PC-3 (cell line): Measurements from ENCODE around the gene GRIK1.

Source experiments
- EZH2 ChIP-seq: fragments of 300-600 bp; sonication (generic); IDR thresholded peaks from one replicate; pipeline ENCODE4 v1.6.1; 2017; ENCODE audit warnings: antibody characterized with exemption, mild to moderate bottlenecking, low read length; ENCODE audit not compliant: unreplicated experiment
- TF ChIP-seq, protein P1 (sequence below): fragments of 300-600 bp; sonication (generic); conservative IDR thresholded peaks from 2 replicates; pipeline ENCODE4 v1.5.1; 2017; ENCODE audit warnings: antibody characterized with exemption, low read depth, mild to moderate bottlenecking, low read length

DNA sequence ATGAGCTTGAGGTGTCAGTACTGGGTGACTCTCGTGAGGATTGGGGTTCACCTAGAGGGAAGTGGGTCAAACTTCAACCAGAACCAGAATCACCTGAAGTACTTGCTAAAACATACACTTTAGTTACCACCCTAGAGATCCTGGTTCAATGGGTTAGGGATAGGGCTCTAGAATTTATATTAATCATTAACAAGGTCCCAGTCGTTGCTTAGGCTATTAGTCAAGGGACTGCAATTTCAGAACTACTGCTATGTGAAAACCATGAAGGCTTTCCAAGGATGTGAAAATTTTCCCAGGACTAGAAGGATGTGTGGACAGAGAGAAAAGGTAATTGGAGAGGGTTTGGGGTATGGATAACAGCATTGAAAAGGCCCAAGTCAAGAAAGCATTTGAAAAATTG lies 162.6 kb downstream of the GRIK1 start:
- TF ChIP-seq, protein P1, sequence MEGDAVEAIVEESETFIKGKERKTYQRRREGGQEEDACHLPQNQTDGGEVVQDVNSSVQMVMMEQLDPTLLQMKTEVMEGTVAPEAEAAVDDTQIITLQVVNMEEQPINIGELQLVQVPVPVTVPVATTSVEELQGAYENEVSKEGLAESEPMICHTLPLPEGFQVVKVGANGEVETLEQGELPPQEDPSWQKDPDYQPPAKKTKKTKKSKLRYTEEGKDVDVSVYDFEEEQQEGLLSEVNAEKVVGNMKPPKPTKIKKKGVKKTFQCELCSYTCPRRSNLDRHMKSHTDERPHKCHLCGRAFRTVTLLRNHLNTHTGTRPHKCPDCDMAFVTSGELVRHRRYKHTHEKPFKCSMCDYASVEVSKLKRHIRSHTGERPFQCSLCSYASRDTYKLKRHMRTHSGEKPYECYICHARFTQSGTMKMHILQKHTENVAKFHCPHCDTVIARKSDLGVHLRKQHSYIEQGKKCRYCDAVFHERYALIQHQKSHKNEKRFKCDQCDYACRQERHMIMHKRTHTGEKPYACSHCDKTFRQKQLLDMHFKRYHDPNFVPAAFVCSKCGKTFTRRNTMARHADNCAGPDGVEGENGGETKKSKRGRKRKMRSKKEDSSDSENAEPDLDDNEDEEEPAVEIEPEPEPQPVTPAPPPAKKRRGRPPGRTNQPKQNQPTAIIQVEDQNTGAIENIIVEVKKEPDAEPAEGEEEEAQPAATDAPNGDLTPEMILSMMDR, result no peak
- TF ChIP-seq EZH2, result no peak
